Measurements from ENCODE around the gene ATP6V1G3. TPM values are rescaled to one million over a fixed set of nuclear protein-coding genes. Genes with fewer than 3 reads are reported as not detected.

Gene ATP6V1G3
- total RNA-seq, 3 donors from 2014 or later (not counting 1 experiment from before 2014, with no cell fraction given), result not detected

DNA sequence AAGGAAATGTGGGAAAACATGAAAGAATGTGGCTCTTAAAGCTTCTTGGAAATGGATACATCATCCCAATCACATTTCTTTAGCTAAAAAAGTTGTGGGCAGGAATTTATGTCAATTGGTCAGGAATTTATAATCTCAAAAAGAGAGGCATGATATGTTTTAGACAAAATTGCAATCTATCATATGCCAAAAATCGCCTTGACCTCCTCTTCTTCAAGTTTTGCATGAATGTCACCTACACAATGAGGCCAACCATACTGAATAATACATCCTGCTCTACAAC, 42.4 kb downstream of the ATP6V1G3 start:
- TF ChIP-seq CTCF (IDR thresholded peaks at IDR 0.05), result no peak
- peaks cover 20 to 35% of the 10 kb centered on the region in 2 donors for H3K4me1 Mint-ChIP-seq
- H3K27ac Mint-ChIP-seq, result peak overlapping the region in 1 of 2 donors; percentile 33
- no peaks in the 10 kb centered on the region for H3K36me3 ChIP-seq (ENCODE audit: control insufficient read depth, insufficient read depth, low read length)
- H3K27me3 Mint-ChIP-seq (ENCODE audit: low read depth in 2 of 2), result no peaks in the 10 kb centered on the region
- no peak overlapping the region for H3K27ac ChIP-seq (ENCODE audit: low read length)
- WGBS (ENCODE audit: insufficient coverage), result 100% methylated on average over 1 of the region's 1 CpG
- no peak overlapping the region for H3K4me3 ChIP-seq (ENCODE audit: low read length)
- DNase-seq (no peak), ATAC-seq (no peak)
- no peak overlapping the region for H3K4me3 Mint-ChIP-seq
- no peaks in the 10 kb centered on the region for H3K9me3 Mint-ChIP-seq
- H3K36me3 Mint-ChIP-seq, result no peaks in the 10 kb centered on the region
- H3K27me3 ChIP-seq (ENCODE audit: control insufficient read depth, insufficient read depth, low read length), result no peaks in the 10 kb centered on the region
- no peaks in the 10 kb centered on the region for H3K9me3 ChIP-seq (ENCODE audit: control insufficient read depth, insufficient read depth, low read length)
- peaks cover 7% of the 10 kb centered on the region for H3K4me1 ChIP-seq (ENCODE audit: control insufficient read depth, insufficient read depth, low read length)
- intact Hi-C loops (cut with micrococcal nuclease), result no loop called here

GRCh38 chr1:198497326-198498102, 43.0 kb downstream of the ATP6V1G3 start:
- H3K9me3 Mint-ChIP-seq, result no peaks in the 10 kb centered on the region
- no peaks in the 10 kb centered on the region for H3K36me3 Mint-ChIP-seq
- no peak for TF ChIP-seq CTCF (IDR thresholded peaks at IDR 0.05)
- H3K36me3 ChIP-seq (ENCODE audit: control insufficient read depth, insufficient read depth, low read length), result no peaks in the 10 kb centered on the region
- H3K27me3 Mint-ChIP-seq (ENCODE audit: low read depth in 2 of 2), result no peaks in the 10 kb centered on the region
- ATAC-seq (peak in 2 of 3 donors; percentile 50 to 64), DNase-seq (no peak)
- intact Hi-C loops (cut with micrococcal nuclease), result no loop called here
- H3K27ac Mint-ChIP-seq, result peak overlapping the region in 1 of 2 donors; percentile 33
- WGBS (ENCODE audit: insufficient coverage), result 74% methylated on average over 2 of the region's 3 CpGs
- peaks cover 20 to 34% of the 10 kb centered on the region in 2 donors for H3K4me1 Mint-ChIP-seq
- no peaks in the 10 kb centered on the region for H3K27me3 ChIP-seq (ENCODE audit: control insufficient read depth, insufficient read depth, low read length)
- no peak overlapping the region for H3K4me3 Mint-ChIP-seq
- H3K9me3 ChIP-seq (ENCODE audit: control insufficient read depth, insufficient read depth, low read length), result no peaks in the 10 kb centered on the region
- H3K4me1 ChIP-seq (ENCODE audit: control insufficient read depth, insufficient read depth, low read length), result peaks cover 7% of the 10 kb centered on the region
- no peak overlapping the region for H3K27ac ChIP-seq (ENCODE audit: low read length)
- no peak overlapping the region for H3K4me3 ChIP-seq (ENCODE audit: low read length)

DNA sequence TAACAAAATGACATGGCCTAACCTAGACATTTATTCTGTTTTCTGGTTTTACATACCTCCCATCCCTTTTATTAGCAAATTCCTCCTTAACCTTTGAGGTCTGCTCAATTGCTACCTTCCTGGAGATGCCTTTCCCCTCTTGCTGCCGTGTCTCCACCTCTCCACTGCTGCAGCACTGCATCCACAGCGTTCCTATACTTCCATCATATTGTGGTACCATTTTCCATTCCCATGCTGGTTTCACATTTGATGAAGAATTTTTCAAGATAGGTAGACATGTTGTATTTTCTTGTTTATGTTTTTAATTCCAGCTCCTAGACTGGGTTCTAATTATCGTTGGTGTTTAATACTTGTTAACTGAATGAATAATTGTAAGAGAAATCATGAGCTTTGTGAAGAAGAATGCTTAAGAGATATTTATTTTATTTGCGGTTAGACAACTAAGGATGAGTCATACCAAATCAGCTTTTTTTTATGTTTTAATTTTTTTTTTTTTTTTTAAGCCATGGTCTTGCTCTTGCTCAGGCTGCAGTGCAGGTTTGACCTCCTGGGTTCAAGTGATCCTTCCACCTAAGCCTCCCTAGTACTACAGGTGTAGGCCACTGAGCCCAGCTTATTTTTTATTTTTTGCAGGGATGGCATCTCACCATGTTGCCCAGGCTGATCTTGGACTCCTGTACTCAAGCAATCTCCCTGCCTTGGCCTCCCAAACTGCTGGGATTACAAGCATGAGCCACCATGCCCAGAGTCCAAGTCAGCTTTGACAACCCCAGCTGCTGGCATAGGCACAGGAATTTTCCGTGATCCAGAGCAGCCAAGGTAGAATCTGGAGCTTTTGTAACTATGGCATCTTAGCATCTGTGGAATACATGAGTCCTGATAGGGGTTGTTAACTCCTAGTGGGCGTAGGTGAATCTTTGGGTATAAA, 44.0 kb downstream of the ATP6V1G3 start:
- H3K27ac Mint-ChIP-seq, result no peak overlapping the region
- no peak overlapping the region for H3K4me3 Mint-ChIP-seq
- DNase-seq, result no peak
- WGBS (ENCODE audit: insufficient coverage), result 80% methylated on average over 4 of the region's 6 CpGs
- H3K36me3 Mint-ChIP-seq, result no peaks in the 10 kb centered on the region
- intact Hi-C loops (cut with micrococcal nuclease), result no loop called here
- H3K27me3 Mint-ChIP-seq (ENCODE audit: low read depth in 2 of 2), result no peaks in the 10 kb centered on the region
- no peaks in the 10 kb centered on the region for H3K27me3 ChIP-seq (ENCODE audit: control insufficient read depth, insufficient read depth, low read length)
- no peaks in the 10 kb centered on the region for H3K9me3 ChIP-seq (ENCODE audit: control insufficient read depth, insufficient read depth, low read length)
- H3K4me1 Mint-ChIP-seq, result peaks cover 12 to 26% of the 10 kb centered on the region in 2 donors
- no peak overlapping the region for H3K27ac ChIP-seq (ENCODE audit: low read length)
- ATAC-seq, result no peak
- TF ChIP-seq CTCF (IDR thresholded peaks at IDR 0.05), result no peak
- H3K9me3 Mint-ChIP-seq, result no peaks in the 10 kb centered on the region
- H3K4me3 ChIP-seq (ENCODE audit: low read length), result no peak overlapping the region
- H3K36me3 ChIP-seq (ENCODE audit: control insufficient read depth, insufficient read depth, low read length), result no peaks in the 10 kb centered on the region
- H3K4me1 ChIP-seq (ENCODE audit: control insufficient read depth, insufficient read depth, low read length), result peaks cover 7% of the 10 kb centered on the region

Data from natural killer cell (primary cell).